Stimulated activated CD4-positive, alpha-beta T cell treated with anti-CD3 and anti-CD28 coated beads, TNF-alpha, amount 100 ng/mL, for 4 hours (primary cell): ENCODE results near the gene FAM47B.

Source experiments
- DNase-seq, 3 experiments: peaks; one replicate each; pipeline ENCODE4 v3.0.0-alpha.2; 2020; ENCODE audit warnings: low read depth in 3 of 3

The FAM47B gene

DNA sequence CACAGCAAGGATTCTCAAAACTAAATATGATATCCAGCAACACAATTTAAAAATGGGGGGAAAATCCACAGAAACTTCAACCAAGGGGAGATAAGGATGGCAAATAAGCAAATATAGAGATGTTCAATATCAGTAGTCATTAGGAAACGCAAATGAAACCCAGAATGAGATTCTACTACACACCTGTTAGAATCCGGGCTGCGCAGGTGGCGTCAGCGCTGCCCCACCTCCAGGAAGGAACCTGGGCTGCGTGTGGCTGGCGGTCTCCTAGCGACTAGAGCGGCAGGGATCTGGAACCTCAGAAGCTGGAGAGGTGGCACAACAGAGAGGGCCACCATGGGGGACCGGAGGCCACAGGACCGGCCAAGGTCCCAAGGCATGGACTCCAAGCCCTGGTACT is at the start of gene FAM47B:
FAM47B (plus strand) TSS at position 301 of the 400 bp plus-strand sequence; CDS start at position 337, 36 bp downstream.
- DNase-seq = no peak

DNA sequence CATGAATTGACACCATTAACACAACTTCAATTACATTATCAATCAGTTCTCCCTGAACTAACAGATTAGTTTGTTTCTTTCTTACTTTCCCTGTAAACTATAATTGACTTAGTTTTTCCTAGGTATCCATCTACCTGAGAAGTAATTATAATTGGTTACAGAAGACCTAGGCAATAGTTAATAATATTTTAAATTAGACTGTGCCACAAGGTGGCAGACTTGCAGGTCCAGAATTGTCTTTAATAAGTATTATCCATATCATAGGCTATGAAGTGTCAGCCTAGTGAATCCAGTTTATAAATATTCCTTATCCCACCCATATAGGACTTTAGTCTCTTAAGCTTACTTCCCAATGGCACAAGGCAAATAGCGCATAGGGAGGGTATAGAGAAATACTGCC is 48.9 kb upstream of the FAM47B start:
- no peak for DNase-seq

DNA sequence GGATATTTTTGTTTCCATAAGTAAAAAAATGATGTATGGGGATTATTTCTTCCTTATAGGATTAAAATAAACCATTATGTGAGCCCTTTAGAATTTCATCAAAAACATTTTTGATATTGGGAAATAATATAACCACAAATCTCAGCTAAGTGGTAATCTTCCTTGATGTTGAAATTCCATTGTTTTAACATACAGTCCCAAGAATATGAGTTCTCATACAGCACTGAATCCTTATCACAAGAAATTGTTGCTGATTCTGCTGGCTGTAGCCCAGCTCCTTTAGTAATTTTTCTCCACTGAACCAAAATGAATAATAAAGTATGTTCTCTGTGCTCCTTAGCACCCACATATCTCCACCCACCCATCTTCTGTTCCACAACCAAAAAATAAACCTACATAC is 41.9 kb upstream of the FAM47B start:
- no peak for DNase-seq

DNA sequence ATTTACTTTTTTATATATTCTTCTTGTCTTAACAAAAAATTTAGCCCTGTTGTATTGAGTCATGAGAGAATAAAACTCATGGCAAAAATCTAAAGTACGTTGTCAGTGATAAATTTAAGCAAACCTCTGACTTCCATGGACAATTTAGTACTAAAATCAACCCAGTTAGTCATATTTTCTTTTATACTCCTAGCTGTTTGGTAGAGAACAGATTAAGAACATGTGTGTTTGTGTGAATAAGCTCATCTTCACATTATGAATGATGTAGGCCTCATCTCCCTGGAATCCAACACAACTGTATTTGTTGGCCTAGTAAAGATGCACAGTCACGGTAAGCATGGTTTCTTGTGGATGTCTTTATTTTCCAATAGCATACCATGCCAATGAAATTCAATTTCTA is 40.8 kb upstream of the FAM47B start:
- no peak for DNase-seq

DNA sequence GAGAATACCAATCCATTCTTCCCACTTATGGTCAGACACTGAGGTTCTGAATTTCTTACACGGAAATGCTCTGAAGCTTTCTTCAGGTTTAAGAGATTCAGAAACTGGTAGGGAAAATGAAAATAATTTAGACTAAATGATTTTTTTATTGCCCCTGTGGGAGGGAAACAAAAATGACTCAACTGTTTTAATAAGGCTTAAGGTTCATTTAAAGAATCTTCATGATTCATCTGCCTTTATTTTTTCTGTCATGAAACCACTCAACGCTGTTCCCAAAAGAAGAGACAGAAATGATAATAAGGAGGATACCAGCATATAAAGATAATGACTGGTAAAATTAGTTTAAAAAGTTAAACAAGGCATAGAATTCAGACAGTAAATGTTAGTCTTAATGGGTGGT is 39.3 kb upstream of the FAM47B start:
- DNase-seq = no peak

DNA sequence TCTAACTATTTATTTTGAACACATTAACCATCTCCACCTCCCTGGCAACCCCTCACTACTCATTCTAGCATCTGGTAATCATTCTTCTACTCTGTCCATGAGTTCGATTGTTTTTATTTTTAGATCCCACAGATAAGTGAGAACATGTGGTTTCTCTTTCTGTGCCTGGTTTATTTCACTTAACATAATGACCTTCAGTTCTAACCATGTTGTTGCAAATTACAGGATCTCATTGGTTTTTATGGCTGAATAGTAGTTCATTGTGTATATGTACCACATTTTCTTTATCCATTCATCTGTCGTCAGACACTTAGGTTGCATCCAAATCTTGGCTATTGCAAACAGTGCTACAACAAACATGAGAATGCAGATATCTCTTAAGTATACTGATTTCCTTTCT is 33.4 kb upstream of the FAM47B start:
- DNase-seq = no peak

DNA sequence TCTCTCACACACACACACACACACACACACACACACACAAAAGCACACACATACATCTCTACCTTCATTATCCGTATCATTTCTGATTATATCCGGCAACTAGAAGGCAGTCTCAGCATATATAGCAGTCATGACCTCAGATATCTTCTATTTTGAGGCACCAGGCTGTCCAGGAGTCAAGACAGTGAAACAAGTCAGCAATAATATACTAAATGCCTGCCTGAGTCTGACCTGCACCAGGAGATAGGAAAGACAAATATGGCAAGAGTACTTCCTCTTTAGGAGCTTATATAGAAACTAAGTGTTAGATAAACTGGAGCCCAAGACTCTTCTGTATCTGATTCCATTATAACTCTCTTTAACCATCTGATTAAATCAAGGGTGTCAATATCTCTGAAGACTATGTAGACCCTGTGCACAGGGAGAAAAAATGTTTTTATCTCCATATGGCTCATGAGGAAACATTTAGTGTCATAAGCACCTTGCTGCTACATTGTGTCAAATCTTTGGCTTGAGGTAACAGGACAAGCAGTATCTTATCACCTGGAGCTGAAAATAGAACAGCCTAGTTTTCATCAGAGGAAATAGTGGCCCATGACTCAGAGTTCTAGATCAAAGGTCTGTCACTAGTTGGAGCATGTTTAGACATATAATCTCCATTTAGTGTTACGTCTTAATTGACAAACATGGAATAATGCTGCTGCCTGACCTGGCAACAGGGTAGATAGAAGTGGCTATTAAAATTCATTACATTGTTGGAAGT is 27.0 kb upstream of the FAM47B start:
- no peak for DNase-seq

DNA sequence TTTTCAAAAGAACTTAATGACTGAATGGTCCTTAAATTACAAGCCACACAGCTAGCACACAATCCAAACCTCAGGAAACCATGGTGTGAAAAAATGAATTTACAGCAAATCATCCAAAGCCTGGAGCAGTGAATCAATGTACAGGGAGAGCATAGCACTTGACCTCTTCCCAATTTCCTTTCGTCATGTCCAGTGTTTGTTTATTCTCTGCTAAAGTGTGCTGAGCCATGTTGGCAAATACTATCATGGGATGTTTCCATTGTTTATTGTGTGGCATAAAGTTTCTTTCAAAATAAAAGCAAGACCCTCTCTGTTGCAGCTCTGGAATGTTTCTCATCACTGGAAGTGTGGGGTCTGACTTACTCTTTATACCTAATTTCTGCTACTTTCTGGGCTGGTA is 25.4 kb upstream of the FAM47B start:
- no peak for DNase-seq

DNA sequence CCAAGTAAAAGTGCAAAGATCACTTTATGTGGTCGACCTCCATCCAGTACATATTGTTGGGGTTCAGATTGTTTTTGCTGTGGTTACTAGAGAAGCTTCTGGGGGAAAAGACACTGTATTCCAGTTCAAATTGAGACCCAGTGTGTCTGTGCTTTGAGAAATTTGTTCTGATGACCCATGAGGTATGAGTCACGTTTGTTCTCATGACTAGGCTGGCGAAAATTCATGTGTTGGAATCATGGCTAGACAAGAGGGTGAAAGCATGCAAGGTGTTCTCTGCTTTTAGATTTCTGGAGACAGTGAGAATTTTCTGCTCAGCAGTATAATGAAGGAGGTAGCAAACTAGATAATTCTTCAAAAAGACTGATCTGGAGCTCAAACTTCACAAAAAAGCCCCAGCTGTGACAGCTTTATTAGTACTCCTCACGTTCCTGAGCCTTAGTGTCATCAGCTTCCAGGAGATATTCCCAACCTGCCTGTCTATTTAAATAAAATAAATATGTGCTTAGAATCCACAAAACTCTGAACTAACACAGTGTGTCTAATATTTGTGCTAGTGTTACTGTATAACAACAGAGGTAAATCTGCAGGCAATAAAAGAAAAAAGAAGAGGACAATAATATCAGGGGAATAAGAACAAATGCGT is 24.4 kb upstream of the FAM47B start:
- DNase-seq = no peak

DNA sequence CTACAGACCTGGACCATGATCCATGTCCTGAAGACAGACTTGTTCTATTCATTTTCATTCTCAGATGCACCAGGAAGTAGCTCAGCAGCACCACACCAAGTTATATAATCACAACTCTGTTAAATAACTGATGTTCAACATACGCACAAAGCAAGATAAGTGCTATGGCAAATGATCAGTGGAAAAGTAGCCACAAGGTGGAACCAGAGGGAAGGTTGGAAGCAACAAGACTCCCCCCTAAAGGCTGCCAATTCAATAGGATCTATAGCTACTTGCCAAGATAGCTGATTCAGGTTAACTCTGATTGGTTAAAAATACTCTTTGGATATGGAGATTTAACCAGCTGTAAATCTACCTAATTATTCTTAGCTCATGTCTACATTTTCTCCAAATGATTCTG is 23.7 kb upstream of the FAM47B start:
- no peak for DNase-seq

DNA sequence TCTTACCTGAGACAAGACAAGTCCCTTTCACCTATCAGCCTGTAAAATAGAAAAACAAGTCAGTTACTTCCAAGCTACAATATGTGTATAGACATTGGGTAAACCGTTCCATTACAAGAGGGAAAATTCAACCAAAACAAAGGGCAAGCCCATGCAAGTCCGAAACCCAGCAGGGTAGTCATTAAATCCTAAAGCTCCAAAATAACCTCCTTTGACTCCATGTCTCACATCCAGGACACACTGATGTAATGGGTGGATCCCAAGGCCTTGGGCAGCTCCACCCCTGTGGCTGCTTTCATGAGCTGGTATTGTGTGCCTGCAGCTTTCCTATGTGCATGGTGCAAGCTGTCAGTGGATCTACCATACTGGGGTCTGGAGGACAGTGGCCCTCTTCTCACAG is 14.7 kb upstream of the FAM47B start:
- DNase-seq = no peak

DNA sequence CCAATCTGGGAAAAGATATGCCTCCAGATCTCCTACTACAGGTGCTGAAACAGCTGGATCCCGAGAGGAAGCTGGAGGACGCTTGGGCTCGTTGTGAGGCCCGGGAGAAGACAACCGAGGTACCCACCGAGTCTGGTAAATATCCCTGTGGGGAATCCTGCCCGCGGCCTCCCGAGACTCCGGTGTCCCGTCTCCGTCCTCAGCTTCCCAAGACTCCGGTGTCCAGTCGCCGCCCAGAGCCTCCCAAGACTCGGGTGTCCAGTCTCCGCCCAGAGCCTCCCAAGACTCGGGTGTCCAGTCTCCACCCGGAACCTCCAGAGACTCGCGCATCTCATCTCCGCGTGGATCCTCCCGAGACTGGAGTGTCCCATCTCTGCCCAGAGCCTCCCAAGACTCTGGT is 639 bp downstream of the FAM47B start:
- no peak for DNase-seq

DNA sequence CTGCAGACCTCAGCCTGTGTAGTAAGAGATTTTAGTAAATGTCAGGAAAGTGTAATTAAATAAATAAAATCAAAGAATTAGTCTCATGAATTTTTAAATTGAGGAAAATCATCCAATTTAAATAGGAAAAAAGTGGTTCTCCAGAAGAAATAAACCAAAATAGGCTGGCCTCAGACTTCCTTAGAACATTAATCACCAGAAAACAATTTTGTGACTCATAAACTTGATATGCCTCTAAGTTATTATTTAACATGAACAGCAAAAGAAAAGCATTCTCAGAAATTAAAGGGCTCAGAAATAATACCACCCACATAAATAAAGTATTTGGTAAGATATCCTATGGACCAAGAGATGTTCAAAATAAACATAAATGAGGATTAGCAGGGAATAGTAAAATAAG is 14.3 kb downstream of the FAM47B start:
- DNase-seq = no peak

DNA sequence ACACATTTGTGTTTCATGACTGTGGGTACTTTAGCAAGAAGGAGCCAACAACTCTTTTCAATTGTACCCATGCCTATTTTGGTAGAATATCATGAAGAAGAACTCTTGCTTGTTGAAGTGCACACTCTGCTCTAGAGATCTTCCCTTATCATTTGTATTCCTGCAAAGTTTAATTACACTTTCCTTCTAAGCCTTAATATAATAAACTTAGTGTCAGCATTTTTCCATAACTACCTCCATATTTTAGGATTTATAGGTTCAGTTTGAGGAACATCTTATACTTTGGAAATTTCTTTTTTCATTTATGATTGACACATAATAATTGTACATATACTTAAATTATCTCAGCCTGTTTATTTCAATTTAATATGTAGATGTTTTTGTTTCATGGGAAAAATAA is 19.1 kb downstream of the FAM47B start:
- DNase-seq = no peak

DNA sequence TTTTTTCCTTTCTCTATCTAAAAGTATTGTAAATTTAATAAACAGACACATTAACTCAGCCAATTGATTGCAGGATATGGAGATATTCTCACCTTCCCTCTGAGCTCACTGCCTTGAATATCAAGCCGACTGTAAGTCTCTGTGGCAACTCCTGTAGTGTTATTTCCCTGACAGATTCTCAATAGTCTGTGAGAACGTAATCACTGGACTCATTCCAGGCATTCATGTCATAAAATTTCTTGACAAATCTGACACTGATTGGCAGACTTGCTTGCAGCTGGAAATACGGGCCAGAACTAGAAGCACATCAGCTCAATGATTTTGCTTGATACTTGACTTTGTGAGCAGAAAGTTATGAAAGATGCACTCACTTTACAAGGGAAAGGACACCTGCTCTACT is 29.6 kb downstream of the FAM47B start:
- no peak for DNase-seq

DNA sequence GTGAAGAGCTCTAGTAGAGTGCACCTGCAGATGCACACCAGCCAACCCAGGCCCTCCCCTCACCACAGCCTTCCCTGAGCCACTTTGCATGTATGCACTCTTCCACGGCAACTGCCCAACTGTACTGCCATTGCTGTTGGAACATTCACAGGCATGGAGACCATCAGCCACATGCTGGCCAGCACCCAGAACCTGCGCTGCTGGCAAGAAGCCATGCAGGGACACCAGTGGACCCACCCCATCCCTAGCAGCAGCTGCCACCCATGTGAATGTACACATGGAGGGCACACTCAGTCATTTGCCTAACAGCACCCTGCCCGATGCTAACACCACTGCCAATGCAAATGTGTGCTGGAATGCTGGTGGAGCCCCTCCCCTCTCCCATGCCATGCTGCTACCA is 35.6 kb downstream of the FAM47B start:
- no peak for DNase-seq

DNA sequence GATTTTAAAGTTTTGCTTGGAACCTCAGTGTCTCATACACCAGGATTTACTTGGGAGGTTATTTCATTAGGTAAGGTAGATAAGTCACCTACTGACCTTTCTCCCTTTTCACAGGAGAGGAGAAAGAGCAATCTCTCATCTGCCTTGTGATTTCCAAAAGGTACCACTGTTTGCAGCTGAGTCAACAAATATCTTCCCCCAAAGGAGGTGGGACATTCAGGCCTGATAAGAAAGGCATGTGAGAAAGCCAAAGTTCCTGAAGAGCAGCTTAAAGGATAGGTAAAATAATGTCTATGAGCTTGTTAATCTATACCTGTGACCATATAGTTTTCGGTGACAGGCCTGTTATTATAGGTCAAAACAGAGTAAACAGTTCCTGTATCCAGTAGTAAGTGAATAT is 45.0 kb downstream of the FAM47B start:
- DNase-seq = no peak
